NT2/D1 (cell line): Measurements from ENCODE around the gene POM121L2.

Source experiments
- SUZ12 ChIP-seq: IDR thresholded peaks from 2 replicates; pipeline ENCODE4 v1.6.1; 2011; ENCODE audit not compliant: insufficient read length, insufficient read depth; ENCODE audit errors: extremely low read depth
- YY1 ChIP-seq: IDR thresholded peaks from 2 replicates; pipeline ENCODE4 v1.6.1; 2011; ENCODE audit not compliant: insufficient read length, insufficient read depth
- ZNF274 ChIP-seq: IDR thresholded peaks from 2 replicates; pipeline ENCODE4 v1.6.1; 2011; ENCODE audit warnings: mild to moderate bottlenecking, low read depth, low read length

GRCh38 chr6:27290850-27291208 lies 21.2 kb downstream of the POM121L2 start:
- no peak for TF ChIP-seq SUZ12
- no peak for TF ChIP-seq ZNF274
- TF ChIP-seq YY1 = no peak
